GM19467 (cell line): ENCODE data around the gene FRMD4A.
"Not testable (repeated sequence)": the region's sequence is repeated elsewhere in the genome, so short reads cannot be mapped to it uniquely, and the experiment has no call there.

Experiments used
- ATAC-seq: cut with Tn5 transposase; IDR thresholded peaks from one replicate; pipeline ENCODE4 v1.9.1; 2021; ENCODE audit warnings: mild to moderate bottlenecking, moderate library complexity; ENCODE audit not compliant: unreplicated experiment

The FRMD4A gene

GRCh38 chr10:14158575-14158974 lies 172.1 kb downstream of the FRMD4A start:
- no peak for ATAC-seq

- no peak for ATAC-seq
These were observed 174.6 kb downstream of the FRMD4A start for GRCh38 chr10:14156104-14156503.

- no peak for ATAC-seq
These were observed 177.1 kb downstream of the FRMD4A start for GRCh38 chr10:14153570-14154055.

GRCh38 chr10:14151571-14151970 lies 179.2 kb downstream of the FRMD4A start:
- ATAC-seq, result no peak

- no peak for ATAC-seq
These were observed 180.2 kb downstream of the FRMD4A start for GRCh38 chr10:14150526-14150925.

- ATAC-seq, result no peak
These were observed 184.2 kb downstream of the FRMD4A start for GRCh38 chr10:14146501-14146900.

- no peak for ATAC-seq
These were observed 184.7 kb downstream of the FRMD4A start for GRCh38 chr10:14146025-14146424.

GRCh38 chr10:14144451-14144850 lies 186.3 kb downstream of the FRMD4A start:
- ATAC-seq, result no peak

- no peak for ATAC-seq
These were observed 188.0 kb downstream of the FRMD4A start for GRCh38 chr10:14142606-14143250.

- ATAC-seq, result no peak
These were observed 189.4 kb downstream of the FRMD4A start for GRCh38 chr10:14141283-14141682.

- ATAC-seq, result no peak
These were observed 193.3 kb downstream of the FRMD4A start for GRCh38 chr10:14137391-14137790.

- ATAC-seq, result not testable (repeated sequence)
These were observed 195.5 kb downstream of the FRMD4A start for GRCh38 chr10:14135196-14135595.

- ATAC-seq, result no peak
These were observed 196.4 kb downstream of the FRMD4A start for GRCh38 chr10:14134275-14134674.

- no peak for ATAC-seq
These were observed 199.3 kb downstream of the FRMD4A start for GRCh38 chr10:14131261-14131960.

- ATAC-seq, result no peak
These were observed 201.0 kb downstream of the FRMD4A start for GRCh38 chr10:14129770-14130169.

- no peak for ATAC-seq
These were observed 202.2 kb downstream of the FRMD4A start for GRCh38 chr10:14128519-14128918.

- ATAC-seq, result no peak
These were observed 203.9 kb downstream of the FRMD4A start for GRCh38 chr10:14126697-14127440.

GRCh38 chr10:14125564-14125963 lies 205.2 kb downstream of the FRMD4A start:
- no peak for ATAC-seq

- no peak for ATAC-seq
These were observed 205.8 kb downstream of the FRMD4A start for GRCh38 chr10:14124941-14125340.

- no peak for ATAC-seq
These were observed 207.6 kb downstream of the FRMD4A start for GRCh38 chr10:14123139-14123538.

- no peak for ATAC-seq
These were observed 209.9 kb downstream of the FRMD4A start for GRCh38 chr10:14120812-14121211.

- ATAC-seq, result no peak
These were observed 211.8 kb downstream of the FRMD4A start for GRCh38 chr10:14118953-14119352.
